GM12874 (cell line): ENCODE data around the gene AARS2.

Experiments used
- TF ChIP-seq, protein P1 (sequence below): IDR thresholded peaks from 2 replicates; pipeline ENCODE4 v1.5.1; 2011; ENCODE audit warnings: low read depth, mild to moderate bottlenecking, control low read depth, low read length, moderate library complexity; ENCODE audit not compliant: insufficient read depth

The AARS2 gene

DNA sequence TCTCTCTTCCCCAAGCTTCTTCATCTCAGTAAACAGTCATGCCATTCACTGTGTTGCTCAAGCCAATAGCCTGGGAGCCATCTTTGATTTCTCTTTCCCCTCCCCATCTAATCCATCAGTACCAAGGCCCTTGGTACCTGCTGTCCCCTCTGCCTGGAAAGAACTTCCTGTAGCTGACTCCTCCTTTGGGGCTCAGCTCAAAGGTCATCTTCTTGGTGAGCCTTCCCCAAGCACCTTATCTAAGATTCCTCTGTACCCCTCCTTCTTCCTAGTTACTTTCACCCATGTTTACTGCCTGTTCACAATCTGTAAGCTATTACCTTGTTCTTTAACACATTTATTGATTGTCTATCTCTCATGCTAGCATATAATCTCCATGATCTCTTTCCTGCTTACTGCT, 3.5 kb downstream of the AARS2 start:
- TF ChIP-seq, protein P1, sequence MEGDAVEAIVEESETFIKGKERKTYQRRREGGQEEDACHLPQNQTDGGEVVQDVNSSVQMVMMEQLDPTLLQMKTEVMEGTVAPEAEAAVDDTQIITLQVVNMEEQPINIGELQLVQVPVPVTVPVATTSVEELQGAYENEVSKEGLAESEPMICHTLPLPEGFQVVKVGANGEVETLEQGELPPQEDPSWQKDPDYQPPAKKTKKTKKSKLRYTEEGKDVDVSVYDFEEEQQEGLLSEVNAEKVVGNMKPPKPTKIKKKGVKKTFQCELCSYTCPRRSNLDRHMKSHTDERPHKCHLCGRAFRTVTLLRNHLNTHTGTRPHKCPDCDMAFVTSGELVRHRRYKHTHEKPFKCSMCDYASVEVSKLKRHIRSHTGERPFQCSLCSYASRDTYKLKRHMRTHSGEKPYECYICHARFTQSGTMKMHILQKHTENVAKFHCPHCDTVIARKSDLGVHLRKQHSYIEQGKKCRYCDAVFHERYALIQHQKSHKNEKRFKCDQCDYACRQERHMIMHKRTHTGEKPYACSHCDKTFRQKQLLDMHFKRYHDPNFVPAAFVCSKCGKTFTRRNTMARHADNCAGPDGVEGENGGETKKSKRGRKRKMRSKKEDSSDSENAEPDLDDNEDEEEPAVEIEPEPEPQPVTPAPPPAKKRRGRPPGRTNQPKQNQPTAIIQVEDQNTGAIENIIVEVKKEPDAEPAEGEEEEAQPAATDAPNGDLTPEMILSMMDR: no peak

DNA sequence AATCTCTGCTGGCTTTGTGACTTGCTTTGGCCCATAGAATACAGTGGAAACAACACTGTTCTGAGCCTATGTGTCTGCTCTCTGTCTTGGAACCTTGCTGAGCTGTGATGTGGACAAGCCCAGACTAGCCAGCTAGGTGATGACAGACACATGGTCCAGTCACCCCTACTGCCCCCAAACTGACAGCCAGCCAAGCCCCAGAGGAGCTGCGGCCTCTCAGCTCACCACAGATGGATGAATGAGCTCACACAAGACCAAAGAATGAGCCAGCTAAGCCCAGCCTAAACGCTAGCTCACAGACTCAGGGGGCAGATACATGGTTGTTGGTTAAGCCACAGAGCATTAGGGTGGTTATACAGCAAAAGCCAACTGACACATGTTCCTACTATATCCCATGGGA, 4.1 kb downstream of the AARS2 start:
- TF ChIP-seq, protein P1: no peak

DNA sequence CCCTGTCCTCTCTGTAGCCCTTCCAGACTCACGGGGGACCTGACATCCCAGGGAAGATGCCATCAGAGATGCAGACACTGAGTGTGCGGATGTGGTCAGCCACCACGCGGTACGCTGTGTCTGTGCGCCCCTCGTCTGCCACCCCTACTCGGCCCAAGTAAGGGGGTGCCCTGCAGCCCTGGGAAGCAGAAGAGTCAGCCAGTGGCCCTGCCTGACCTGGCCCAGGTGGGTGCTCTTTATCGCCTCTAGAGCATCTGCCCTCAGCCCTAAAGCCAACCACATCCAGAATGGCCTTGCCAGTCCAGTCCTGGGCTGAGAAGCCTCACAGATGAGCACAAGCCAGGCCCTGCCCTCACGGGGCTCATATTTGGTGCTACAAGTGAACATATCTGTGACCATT, 5.9 kb downstream of the AARS2 start:
- TF ChIP-seq, protein P1: no peak

DNA sequence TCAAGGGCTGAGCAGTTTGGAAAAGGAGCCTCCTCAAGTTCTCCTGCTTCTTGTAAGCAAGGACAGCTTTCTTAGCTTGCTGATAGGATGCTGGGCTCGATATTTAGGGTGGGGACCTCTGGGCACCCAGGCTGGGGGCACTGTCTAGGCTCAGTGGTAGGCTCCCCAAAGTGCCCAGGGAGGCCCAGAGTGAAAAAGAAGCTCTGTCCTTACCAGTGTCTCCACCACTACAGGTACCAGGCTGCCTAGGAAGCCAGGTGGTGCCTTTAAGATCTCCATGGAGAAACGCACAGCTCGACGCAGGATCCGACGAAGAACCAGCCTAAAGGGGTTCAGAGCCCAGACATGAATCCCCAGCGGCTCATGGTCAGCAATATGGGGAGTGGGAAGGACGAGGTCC, 6.4 kb downstream of the AARS2 start:
- TF ChIP-seq, protein P1: no peak

DNA sequence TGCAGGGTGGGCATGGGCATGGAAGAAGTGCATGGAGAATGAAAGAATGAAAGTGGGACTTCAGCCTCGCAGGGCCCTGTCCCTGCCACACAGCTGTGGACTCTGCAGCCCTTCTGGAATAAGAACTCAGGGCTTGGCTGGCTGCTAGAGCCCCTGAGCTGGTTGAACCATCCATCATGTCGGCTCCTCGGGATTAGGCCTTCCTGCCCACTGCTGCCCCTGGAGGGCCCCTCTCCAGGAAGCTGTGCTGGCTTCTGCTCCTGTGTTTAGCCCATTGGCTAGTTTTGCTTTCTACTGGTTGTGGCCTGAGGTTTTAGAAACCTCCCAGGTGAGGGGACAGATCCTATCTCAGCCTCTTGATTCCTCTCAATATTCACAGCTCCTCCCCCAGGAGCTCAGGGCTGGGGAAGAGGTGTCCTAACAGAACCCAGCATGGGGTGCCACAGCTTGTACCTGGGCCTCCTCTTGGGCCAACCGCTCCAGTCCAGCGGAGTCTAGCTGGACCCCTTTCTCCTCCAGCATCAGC, 7.9 kb downstream of the AARS2 start:
- TF ChIP-seq, protein P1: no peak

DNA sequence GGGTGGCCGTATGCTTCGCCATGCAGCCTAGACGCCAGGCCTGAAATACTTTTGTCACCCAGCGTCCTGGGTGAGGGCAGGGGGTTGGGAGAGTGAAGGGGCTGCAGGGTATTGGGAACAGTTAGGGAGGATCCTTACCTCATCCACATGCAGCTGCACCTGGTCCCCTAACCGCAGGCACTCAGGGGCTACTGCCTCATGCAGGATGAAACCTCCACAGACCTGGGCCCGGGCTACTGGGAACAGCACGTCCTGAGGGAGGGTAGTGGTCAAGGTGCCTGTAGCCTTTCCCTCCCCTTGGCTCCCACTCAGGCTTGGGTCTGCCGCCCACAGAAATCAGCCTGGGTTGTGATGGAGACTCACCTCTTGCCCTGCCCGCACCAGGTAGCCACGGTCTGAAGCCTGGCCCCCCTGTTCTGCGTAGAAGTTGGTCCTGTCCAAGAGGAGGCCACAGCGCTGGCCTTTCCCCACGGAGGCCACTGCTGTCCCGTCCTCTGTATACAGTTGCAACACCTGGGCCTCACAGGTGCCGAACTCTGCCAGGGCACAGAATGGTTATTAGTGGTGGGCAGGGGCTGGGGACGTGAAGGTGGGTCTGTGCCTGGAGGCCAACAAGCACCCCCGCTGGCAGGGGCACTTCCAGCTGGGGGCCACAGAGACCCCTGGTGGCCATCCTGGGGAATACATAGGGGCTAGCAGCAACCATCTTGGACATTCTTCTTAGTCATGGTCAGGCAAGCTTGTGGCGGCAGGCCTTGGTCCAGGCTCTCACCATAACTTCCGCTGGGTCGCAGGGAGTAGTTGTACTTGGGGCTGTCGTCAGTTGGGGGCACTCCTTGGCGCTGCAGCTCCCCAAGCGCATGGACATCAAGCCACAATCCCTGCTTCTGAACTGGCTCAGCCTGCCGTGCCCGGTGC, 8.6 kb downstream of the AARS2 start:
- TF ChIP-seq, protein P1: peak; percentile 86

DNA sequence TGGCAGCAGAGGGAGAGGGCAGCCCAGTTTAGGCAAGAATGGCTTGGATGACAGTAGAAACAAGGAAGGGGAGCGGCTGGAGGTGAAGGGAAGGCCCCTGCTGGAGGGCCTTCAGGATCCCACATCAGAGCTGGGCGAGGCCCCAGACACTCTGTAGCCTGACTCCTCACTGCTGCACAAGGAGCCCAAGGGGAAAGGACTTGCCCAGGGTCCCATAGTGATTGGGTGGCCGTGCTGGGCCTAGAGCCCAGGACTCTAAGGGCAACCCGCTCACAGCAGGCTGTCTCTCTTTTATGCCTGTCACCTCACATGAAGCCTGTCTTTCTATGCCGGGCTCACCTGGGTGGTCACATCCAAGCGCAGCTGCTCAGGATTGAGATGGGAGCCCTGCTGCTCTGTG, 9.3 kb downstream of the AARS2 start:
- TF ChIP-seq, protein P1: no peak
